AG08396 (cell line): Measurements from ENCODE around the gene TMEM273.
A peak's percentile ranks its signal among the peaks of the same experiment; 100 is the strongest.

Source experiments
- DNase-seq: peaks from one replicate; pipeline ENCODE4 v3.0.0; 2012; ENCODE audit warnings: low spot score, mixed read lengths

The TMEM273 gene

GRCh38 chr10:49187950-49188761 lies at the start of gene TMEM273:
TSS of gene TMEM273 (minus strand) at chr10:49188391. CDS start at chr10:49188336, 55 bp downstream.
- no peak for DNase-seq

- no peak for DNase-seq
Measured at GRCh38 chr10:49237985-49238384, 49.8 kb upstream of the TMEM273 start.

- DNase-seq = no peak
Measured at GRCh38 chr10:49235392-49235791, 47.2 kb upstream of the TMEM273 start.

GRCh38 chr10:49231086-49231820 lies 43.1 kb upstream of the TMEM273 start:
- DNase-seq = no peak

- DNase-seq = no peak
Measured at GRCh38 chr10:49230004-49230403, 41.8 kb upstream of the TMEM273 start.

GRCh38 chr10:49228677-49229076 lies 40.5 kb upstream of the TMEM273 start:
- DNase-seq = no peak

- no peak for DNase-seq
Measured at GRCh38 chr10:49227406-49227805, 39.2 kb upstream of the TMEM273 start.

GRCh38 chr10:49226594-49226993 lies 38.4 kb upstream of the TMEM273 start:
- no peak for DNase-seq

GRCh38 chr10:49225218-49225876 lies 37.2 kb upstream of the TMEM273 start:
- no peak for DNase-seq

GRCh38 chr10:49223205-49223604 lies 35.0 kb upstream of the TMEM273 start:
- DNase-seq = no peak

- DNase-seq = no peak
Measured at GRCh38 chr10:49222170-49222569, 34.0 kb upstream of the TMEM273 start.

GRCh38 chr10:49220679-49221078 lies 32.5 kb upstream of the TMEM273 start:
- DNase-seq = no peak

- DNase-seq = peak; percentile 54
Measured at GRCh38 chr10:49220031-49220430, 31.8 kb upstream of the TMEM273 start.

- DNase-seq = no peak
Measured at GRCh38 chr10:49219248-49219647, 31.1 kb upstream of the TMEM273 start.

- no peak for DNase-seq
Measured at GRCh38 chr10:49218480-49218879, 30.3 kb upstream of the TMEM273 start.

- no peak for DNase-seq
Measured at GRCh38 chr10:49217645-49218044, 29.5 kb upstream of the TMEM273 start.

- DNase-seq = no peak
Measured at GRCh38 chr10:49213211-49213610, 25.0 kb upstream of the TMEM273 start.

GRCh38 chr10:49212783-49213182 lies 24.6 kb upstream of the TMEM273 start:
- DNase-seq = no peak

GRCh38 chr10:49212076-49212475 lies 23.9 kb upstream of the TMEM273 start:
- DNase-seq = no peak

GRCh38 chr10:49208996-49209395 lies 20.8 kb upstream of the TMEM273 start:
- DNase-seq = no peak

GRCh38 chr10:49207936-49208487 lies 19.8 kb upstream of the TMEM273 start:
- no peak for DNase-seq

GRCh38 chr10:49207113-49207512 lies 18.9 kb upstream of the TMEM273 start:
- no peak for DNase-seq

- DNase-seq = no peak
Measured at GRCh38 chr10:49205206-49205605, 17.0 kb upstream of the TMEM273 start.
